MCF 10A (cell line): ENCODE results near the gene TBK1. TPM values are rescaled to one million over a fixed set of nuclear protein-coding genes. Genes with fewer than 3 reads are reported as not detected.

Source experiments
- BruUV-seq: library from RNA; stranded (reverse); fragments of 400-500 nt; replicated peaks from 2 replicates; lab custom pipeline; 2021; lab: Mats Ljungman, UMichigan
- CTCF ChIA-PET: fragments of 300-600 bp; sonication (Branson Sonifier 250); formaldehyde crosslinking; extraction: SDS; loops from one replicate; lab custom pipeline; 2021; ENCODE audit warnings: antibody characterized with exemption, inconsistent platforms; lab: Yijun Ruan, JAX
- POLR2A ChIA-PET: fragments of 300-600, 350-650 bp; sonication (Branson Sonifier 250); formaldehyde crosslinking; extraction: SDS; loops from one replicate; lab custom pipeline; 2020; ENCODE audit warnings: antibody characterized with exemption, inconsistent platforms; lab: Yijun Ruan, JAX
- DNase-seq: peaks from one replicate; pipeline ENCODE4 v3.0.0-alpha.2; 2018; ENCODE audit not compliant: unreplicated experiment
- H3K27ac Mint-ChIP-seq: one replicate; pipeline ENCODE4 v1.8.0; 2022; ENCODE audit warnings: mild to moderate bottlenecking, low read depth, mixed read lengths; ENCODE audit not compliant: unreplicated experiment
- H3K27me3 Mint-ChIP-seq: one replicate; pipeline ENCODE4 v1.8.0; 2022; ENCODE audit warnings: mixed read lengths; ENCODE audit not compliant: insufficient read depth, unreplicated experiment
- H3K36me3 Mint-ChIP-seq: one replicate; pipeline ENCODE4 v1.8.0; 2022; ENCODE audit warnings: mild to moderate bottlenecking, moderate library complexity, mixed read lengths; ENCODE audit not compliant: insufficient read depth, unreplicated experiment
- H3K4me1 Mint-ChIP-seq: one replicate; pipeline ENCODE4 v1.8.0; 2022; ENCODE audit warnings: mixed read lengths; ENCODE audit not compliant: insufficient read depth, unreplicated experiment
- H3K4me3 Mint-ChIP-seq: one replicate; pipeline ENCODE4 v1.8.0; 2022; ENCODE audit warnings: mild to moderate bottlenecking, moderate library complexity, mixed read lengths; ENCODE audit not compliant: unreplicated experiment
- H3K9me3 Mint-ChIP-seq: one replicate; pipeline ENCODE4 v1.8.0; 2022; ENCODE audit warnings: mixed read lengths; ENCODE audit not compliant: unreplicated experiment
- intact Hi-C: fragments of 100-400 bp; cut with micrococcal nuclease; formaldehyde crosslinking; loops from 2 replicates; pipeline ENCODE4 v1.14.1; 2022
- total RNA-seq: library from RNA; stranded (reverse); gene quantifications from 2 replicates; pipeline ENCODE4 v1.2.3, GENCODE V29; 2022
- TF ChIP-seq, protein P1 (sequence below): fragments of 200-600 bp; IDR thresholded peaks from one replicate; pipeline ENCODE4 v1.8.0; 2022; ENCODE audit warnings: antibody characterized with exemption, mild to moderate bottlenecking; ENCODE audit not compliant: unreplicated experiment

TBK1 gene
- total RNA-seq, 1 experiment from 2014 or later: 23.0 TPM

GRCh38 chr12:64433915-64434314 is 18.0 kb upstream of the TBK1 start:
- intact Hi-C loops: no loop called here

GRCh38 chr12:64440100-64440499 is 11.8 kb upstream of the TBK1 start:
- H3K4me3 Mint-ChIP-seq: no peak overlapping the region
- ChIA-PET POLR2A (interaction anchor here (1.5 kb wide), 1 partner anchor 11 kb away, joined by 7 read pairs; no protein-coding TSS in a partner anchor), CTCF (interaction anchor here (0.8 kb wide), 1 partner anchor 10 kb away, joined by 4 read pairs; no protein-coding TSS in a partner anchor)
- intact Hi-C loops: no loop called here
- no peaks in the 10 kb centered on the region for H3K27me3 Mint-ChIP-seq
- no peaks in the 10 kb centered on the region for H3K9me3 Mint-ChIP-seq
- H3K27ac Mint-ChIP-seq: no peak overlapping the region
- H3K4me1 Mint-ChIP-seq: peaks cover 7% of the 10 kb centered on the region
- no TSS peak for BruUV-seq
- TF ChIP-seq, protein P1, sequence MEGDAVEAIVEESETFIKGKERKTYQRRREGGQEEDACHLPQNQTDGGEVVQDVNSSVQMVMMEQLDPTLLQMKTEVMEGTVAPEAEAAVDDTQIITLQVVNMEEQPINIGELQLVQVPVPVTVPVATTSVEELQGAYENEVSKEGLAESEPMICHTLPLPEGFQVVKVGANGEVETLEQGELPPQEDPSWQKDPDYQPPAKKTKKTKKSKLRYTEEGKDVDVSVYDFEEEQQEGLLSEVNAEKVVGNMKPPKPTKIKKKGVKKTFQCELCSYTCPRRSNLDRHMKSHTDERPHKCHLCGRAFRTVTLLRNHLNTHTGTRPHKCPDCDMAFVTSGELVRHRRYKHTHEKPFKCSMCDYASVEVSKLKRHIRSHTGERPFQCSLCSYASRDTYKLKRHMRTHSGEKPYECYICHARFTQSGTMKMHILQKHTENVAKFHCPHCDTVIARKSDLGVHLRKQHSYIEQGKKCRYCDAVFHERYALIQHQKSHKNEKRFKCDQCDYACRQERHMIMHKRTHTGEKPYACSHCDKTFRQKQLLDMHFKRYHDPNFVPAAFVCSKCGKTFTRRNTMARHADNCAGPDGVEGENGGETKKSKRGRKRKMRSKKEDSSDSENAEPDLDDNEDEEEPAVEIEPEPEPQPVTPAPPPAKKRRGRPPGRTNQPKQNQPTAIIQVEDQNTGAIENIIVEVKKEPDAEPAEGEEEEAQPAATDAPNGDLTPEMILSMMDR: no peak
- peaks cover 93% of the 10 kb centered on the region for H3K36me3 Mint-ChIP-seq
- no peak for DNase-seq

More at GRCh38 chr12:64433915-64434314, 18.0 kb upstream of the TBK1 start:
- Mint-ChIP-seq H3K36me3 (peaks cover 100% of the 10 kb centered on the region), H3K4me3 (no peak overlapping the region), H3K27me3 (no peaks in the 10 kb centered on the region), H3K27ac (no peak overlapping the region), H3K9me3 (no peaks in the 10 kb centered on the region), H3K4me1 (peaks cover 7% of the 10 kb centered on the region)
- CTCF ChIA-PET: no interaction called here
- no peak for DNase-seq
- no TSS peak for BruUV-seq
- TF ChIP-seq, protein P1: no peak
- POLR2A ChIA-PET: no interaction called here

GRCh38 chr12:64445490-64445889 is 6.4 kb upstream of the TBK1 start:
- ChIA-PET CTCF (interaction anchor here (0.6 to 0.7 kb wide), 5 partner anchors 14 to 263 kb away, joined by 3 to 5 read pairs (median 3); no protein-coding TSS in a partner anchor), POLR2A (interaction anchor here (0.7 to 1.5 kb wide), 3 partner anchors 8 to 350 kb away, joined by 3 to 4 read pairs (median 3); no protein-coding TSS in a partner anchor)
- H3K4me1 Mint-ChIP-seq: no peaks in the 10 kb centered on the region
- no peak overlapping the region for H3K4me3 Mint-ChIP-seq
- peaks cover 88% of the 10 kb centered on the region for H3K36me3 Mint-ChIP-seq
- H3K9me3 Mint-ChIP-seq: no peaks in the 10 kb centered on the region
- TF ChIP-seq, protein P1: no peak
- no TSS peak for BruUV-seq
- DNase-seq: no peak
- no peaks in the 10 kb centered on the region for H3K27me3 Mint-ChIP-seq
- intact Hi-C loops: no loop called here
- H3K27ac Mint-ChIP-seq: no peak overlapping the region

DNA sequence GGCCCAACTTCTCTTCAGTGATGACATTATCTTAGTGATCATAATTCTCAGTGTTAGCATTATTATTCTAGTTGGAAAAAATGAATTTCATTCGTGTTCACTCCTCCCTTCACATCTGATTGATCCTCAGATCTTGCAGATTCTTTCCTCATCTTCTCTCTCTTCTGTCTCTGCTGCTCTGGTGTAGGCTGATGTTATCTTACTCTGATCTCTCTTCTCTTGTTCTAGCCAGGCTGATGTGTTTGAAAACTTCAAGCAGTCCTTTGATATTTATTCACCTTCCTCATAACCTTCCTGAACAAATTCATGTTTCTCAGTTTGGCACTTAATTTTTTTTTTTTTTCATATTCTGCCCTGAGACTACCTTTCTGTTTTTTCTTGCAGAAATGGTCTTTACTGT is 5.6 kb upstream of the TBK1 start:
- Mint-ChIP-seq H3K4me1 (no peaks in the 10 kb centered on the region), H3K9me3 (no peaks in the 10 kb centered on the region), H3K27ac (no peak overlapping the region), H3K4me3 (no peak overlapping the region), H3K36me3 (peaks cover 83% of the 10 kb centered on the region), H3K27me3 (no peaks in the 10 kb centered on the region)
- intact Hi-C loops: no loop called here
- CTCF ChIA-PET: no interaction called here
- TF ChIP-seq, protein P1: no peak
- BruUV-seq: no TSS peak
- POLR2A ChIA-PET: no interaction called here
- DNase-seq: no peak
